GM19324 (cell line): ENCODE results near the gene RBMS3.
"Not testable (repeated sequence)": the region's sequence is repeated elsewhere in the genome, so short reads cannot be mapped to it uniquely, and the experiment has no call there.

Source experiments
- ATAC-seq: cut with Tn5 transposase; IDR thresholded peaks from one replicate; pipeline ENCODE4 v1.9.1; 2021; ENCODE audit warnings: mild to moderate bottlenecking, moderate library complexity; ENCODE audit not compliant: unreplicated experiment, low FRiP score

The RBMS3 gene

GRCh38 chr3:29757054-29757777 lies 476.3 kb downstream of the RBMS3 start:
- no peak for ATAC-seq

DNA sequence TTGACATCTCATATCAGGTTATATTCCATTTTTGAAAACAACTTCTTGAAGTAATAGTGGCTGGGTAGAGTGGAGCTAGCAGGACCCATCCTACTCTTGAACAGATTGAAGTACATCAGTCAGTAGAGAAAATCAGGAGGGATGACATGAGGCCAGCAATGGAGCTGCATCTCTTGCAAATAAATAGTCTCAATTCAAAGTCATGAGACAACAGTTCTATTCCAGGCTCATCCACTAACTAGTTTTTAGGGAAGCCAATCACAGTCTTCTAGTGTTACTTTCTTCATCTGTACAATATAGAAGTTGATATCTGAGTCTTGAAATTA lies 477.2 kb downstream of the RBMS3 start:
- no peak for ATAC-seq

DNA sequence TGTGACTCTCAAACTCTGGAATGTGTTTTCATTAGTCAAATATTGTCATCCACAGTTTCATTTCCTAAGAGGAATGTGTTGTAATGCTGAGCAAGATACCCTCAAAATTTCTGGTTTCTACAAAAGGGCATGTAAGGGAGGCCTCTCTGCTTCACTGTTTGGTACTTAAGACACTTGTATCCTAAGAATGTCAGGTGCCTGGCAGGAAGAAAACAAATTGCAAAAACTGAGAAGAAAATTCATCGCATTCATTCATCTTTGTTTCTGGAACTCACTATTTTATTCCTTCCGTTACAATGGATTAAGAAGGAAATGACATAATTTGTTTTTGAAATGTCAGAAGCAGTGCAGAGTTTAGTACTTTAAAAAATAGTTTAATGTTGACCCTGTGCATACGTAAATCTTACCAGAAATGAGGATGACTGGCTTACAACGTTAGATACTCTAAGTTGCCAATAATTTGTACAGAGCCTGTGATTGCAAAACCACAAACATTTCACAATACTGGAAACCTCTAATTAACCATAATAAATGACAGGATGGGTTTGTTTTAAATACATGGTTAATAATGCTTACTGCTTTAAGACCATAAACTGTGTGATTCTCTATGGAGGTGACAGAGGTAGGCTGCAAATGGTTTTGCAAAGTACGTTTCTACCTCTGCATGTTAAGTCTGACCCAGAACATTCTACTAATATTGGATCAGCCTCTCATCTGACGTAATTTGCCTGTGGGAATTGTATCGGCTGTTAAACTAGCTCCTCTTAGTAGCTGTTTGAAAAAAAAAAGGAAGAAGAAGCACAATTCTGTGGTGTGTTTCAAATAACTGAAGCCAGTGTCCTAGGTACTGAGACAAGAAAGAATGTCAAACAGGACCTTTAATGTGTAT lies 477.8 kb downstream of the RBMS3 start:
- ATAC-seq, result no peak

GRCh38 chr3:29759411-29760225 lies 478.7 kb downstream of the RBMS3 start:
- ATAC-seq, result no peak

DNA sequence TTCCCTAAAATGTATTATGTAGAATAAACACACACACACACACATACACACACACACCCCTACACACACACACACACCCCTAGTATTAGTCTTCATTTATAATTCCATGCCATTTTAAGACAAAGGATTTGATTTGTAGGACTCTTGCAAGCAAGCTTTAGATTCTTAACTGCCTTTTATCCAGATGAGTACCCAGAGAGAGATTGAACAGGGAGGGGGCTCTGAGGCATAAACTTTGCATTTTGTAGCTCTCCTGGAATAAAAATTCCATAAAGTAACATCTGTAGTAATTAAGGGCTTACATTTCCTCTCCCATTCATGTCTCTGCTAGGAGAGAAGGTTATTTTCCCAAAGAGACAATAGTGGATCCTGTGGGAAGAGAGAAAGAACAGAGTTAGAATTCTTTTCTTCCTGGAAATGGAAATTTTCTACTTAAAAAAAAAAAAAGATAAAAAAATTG lies 479.4 kb downstream of the RBMS3 start:
- no peak for ATAC-seq

GRCh38 chr3:29761517-29761916 lies 480.6 kb downstream of the RBMS3 start:
- no peak for ATAC-seq

- ATAC-seq, result no peak
Measured at GRCh38 chr3:29763115-29763514, 482.2 kb downstream of the RBMS3 start.

- no peak for ATAC-seq
Measured at GRCh38 chr3:29764041-29764440, 483.2 kb downstream of the RBMS3 start.

DNA sequence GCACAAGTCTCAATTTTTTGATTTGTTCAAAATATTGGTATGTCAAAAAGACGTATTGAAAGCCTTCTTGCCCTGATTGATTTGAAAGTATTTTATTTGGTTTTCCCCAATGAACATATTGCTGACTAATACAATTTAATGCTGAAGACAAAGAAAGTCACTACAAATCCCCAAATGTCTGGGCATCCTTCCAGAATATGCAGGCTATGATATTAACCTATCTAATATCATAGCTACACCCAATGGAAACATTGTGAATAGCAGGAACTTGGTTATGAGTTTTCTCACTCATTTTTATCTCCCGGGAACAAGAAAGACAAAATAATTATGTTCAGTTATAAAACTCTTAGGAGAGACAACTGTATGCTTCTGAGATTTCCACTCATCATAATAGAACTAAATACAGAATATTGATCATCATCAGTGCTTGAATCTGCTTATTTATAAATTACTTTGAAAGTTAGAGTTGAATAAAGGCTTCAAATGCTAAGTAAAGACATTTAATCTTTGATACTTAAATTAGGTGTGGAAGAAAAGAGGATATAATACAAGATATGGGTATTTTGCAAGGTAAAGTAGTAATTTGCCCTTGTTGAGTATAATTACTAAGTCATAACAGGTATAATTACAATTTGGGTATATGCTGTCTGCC lies 483.9 kb downstream of the RBMS3 start:
- no peak for ATAC-seq

- no peak for ATAC-seq
Measured at GRCh38 chr3:29771602-29772001, 490.7 kb downstream of the RBMS3 start.

- no peak for ATAC-seq
Measured at GRCh38 chr3:29772436-29772835, 491.6 kb downstream of the RBMS3 start.

DNA sequence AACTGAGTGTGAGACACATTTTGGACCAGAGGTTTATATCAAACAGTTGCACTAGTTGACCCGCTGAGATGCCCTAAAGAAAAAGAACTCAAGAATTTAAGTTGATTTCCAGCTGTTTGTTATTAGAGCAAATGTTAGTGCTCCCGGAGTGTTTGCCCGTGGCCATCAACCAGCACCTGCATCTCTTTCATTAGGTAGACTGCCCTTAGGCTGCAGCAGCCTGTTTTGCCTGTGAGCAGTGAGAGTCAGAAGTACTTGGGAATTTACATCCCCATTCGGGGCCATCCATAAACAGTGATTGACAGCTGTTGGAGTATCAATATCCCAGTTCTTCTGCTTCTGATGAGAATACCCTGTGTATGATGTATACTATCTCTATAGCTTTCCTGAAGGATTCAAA lies 492.6 kb downstream of the RBMS3 start:
- no peak for ATAC-seq

GRCh38 chr3:29775340-29775739 lies 494.5 kb downstream of the RBMS3 start:
- ATAC-seq, result no peak

DNA sequence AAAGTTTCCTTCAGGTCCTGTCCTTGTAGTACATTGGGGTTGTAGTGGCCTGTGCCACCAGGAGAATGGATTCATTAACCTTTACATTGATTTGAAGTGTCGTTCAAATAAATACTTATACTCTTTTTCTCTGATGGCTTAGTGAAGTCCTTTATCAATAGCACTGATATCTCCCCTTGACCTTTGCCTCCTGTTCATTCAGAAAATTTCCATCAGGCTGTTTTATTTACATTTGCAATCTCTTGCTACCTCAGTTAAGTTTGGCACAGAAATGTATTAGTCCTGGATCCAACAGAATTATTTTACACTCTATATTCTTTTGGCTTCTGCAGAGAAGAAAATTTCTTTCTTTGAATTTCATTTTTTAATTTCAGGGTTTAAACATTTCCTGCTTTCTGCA lies 497.0 kb downstream of the RBMS3 start:
- no peak for ATAC-seq

DNA sequence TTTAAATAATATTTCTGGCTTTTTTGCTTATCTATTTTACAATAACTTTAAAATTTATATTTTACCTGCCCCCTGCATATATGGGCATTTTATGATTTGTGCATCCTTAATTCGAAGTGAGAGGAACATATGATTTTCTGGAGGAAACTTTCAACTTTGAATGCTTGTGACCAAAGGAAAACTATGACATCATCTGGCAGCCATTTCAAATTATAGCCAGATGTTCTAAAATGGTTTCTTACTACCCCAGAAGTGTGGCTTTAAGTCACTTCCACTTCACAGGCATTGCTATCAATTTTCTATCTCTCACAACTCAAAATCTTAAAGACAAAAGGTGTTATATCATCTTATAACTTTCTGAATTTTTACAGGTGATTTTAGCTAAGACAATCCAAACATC lies 508.8 kb downstream of the RBMS3 start:
- no peak for ATAC-seq

GRCh38 chr3:29796808-29797207 lies 515.9 kb downstream of the RBMS3 start:
- ATAC-seq, result no peak

DNA sequence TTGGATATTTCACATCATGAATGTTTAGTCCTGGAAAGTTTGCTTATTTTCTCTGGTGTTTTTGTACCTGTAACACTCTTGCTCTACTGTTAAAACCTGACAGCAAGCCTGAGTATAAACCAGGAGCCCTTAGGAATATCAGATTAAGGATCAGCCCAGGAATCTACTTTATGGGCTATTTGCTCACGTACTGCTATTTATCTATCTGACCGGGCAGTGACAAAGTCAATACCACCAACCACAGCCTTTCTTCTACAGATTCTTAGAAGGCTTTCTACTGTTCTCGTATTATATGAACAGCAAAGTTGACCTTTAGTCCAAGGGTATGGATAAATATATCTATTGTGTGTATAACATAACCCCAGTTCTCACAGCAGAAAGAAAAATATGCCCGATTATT lies 521.2 kb downstream of the RBMS3 start:
- ATAC-seq, result no peak

- ATAC-seq, result no peak
Measured at GRCh38 chr3:29804044-29804443, 523.2 kb downstream of the RBMS3 start.

DNA sequence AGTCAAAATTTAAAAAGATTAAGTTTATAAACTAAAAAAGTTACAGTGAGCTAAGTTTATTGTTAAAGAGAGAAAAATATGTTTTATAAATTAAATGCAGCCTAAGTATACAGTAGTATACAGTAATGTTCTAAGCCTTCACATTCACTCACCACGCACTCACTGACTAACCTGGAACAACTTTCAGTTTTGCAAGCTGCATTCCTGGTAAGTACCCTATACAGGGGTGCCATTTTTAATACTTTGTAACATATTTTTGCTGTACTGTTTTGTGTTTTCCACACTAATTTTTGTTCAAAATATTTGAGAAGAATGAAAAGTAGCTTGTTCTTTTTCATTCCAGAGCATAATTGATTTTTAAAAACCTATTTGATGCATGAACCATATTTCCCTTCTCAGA lies 524.9 kb downstream of the RBMS3 start:
- no peak for ATAC-seq

- ATAC-seq, result not testable (repeated sequence)
Measured at GRCh38 chr3:29808324-29808723, 527.5 kb downstream of the RBMS3 start.

DNA sequence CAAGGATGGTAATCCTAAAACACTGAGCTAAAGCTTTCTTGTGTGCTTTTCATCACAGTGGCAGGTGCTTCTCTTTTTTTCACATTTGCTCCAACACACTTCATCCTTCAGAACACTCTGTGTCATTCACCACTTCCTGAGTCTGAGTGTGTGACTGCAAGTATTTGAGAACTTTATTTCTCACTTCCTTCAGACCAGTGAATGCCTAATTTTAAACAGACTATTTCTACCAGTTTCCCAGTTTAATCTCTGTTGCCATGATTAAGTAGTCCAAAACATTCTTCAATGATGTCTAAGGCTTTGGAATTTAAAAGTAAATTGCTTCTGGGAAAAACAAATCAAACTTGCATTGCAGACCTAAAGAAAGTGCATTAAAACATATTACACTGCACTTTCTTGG lies 541.2 kb downstream of the RBMS3 start:
- no peak for ATAC-seq
